HEK293T (cell line): ENCODE data around the gene ARL14.

ENCODE experiments used
- ARNT ChIP-seq: fragments of 450-650 bp; IDR thresholded peaks from 2 replicates; pipeline ENCODE4 v1.6.1; 2017; ENCODE audit warnings: mild to moderate bottlenecking
- BHLHE40 ChIP-seq: fragments of 450-650 bp; IDR thresholded peaks from 2 replicates; pipeline ENCODE4 v1.6.1; 2016; ENCODE audit warnings: mild to moderate bottlenecking, moderate library complexity, borderline replicate concordance
- CTBP1 ChIP-seq: fragments of 450-650 bp; IDR thresholded peaks from 2 replicates; pipeline ENCODE4 v1.6.1; 2016; ENCODE audit warnings: borderline replicate concordance
- ELF4 ChIP-seq: fragments of 450-650 bp; IDR thresholded peaks from 2 replicates; pipeline ENCODE4 v1.6.1; 2017; ENCODE audit warnings: antibody characterized with exemption
- FOXK2 ChIP-seq: fragments of 450-650 bp; IDR thresholded peaks from 2 replicates; pipeline ENCODE4 v1.6.1; 2016; ENCODE audit warnings: mild to moderate bottlenecking
- FOXM1 ChIP-seq: fragments of 450-650 bp; IDR thresholded peaks from 2 replicates; pipeline ENCODE4 v1.6.1; 2017; ENCODE audit warnings: mild to moderate bottlenecking, borderline replicate concordance
- LEF1 ChIP-seq: fragments of 450-650 bp; IDR thresholded peaks from 2 replicates; pipeline ENCODE4 v1.6.1; 2017; ENCODE audit warnings: mild to moderate bottlenecking, borderline replicate concordance
- NFRKB ChIP-seq: fragments of 450-650 bp; IDR thresholded peaks from 2 replicates; pipeline ENCODE4 v1.6.1; 2016; ENCODE audit warnings: mild to moderate bottlenecking, moderate library complexity
- PKNOX1 ChIP-seq: fragments of 450-650 bp; IDR thresholded peaks from 2 replicates; pipeline ENCODE4 v1.6.1; 2016
- SP1 ChIP-seq: fragments of 450-650 bp; IDR thresholded peaks from 2 replicates; pipeline ENCODE4 v1.6.1; 2017
- SUZ12 ChIP-seq: fragments of 450-650 bp; IDR thresholded peaks from 2 replicates; pipeline ENCODE4 v1.6.1; 2016; ENCODE audit warnings: mild to moderate bottlenecking
- TARDBP ChIP-seq: fragments of 450-650 bp; IDR thresholded peaks from 2 replicates; pipeline ENCODE4 v1.6.1; 2016
- ZNF384 ChIP-seq: fragments of 450-650 bp; IDR thresholded peaks from 2 replicates; pipeline ENCODE4 v1.6.1; 2016

- TF ChIP-seq NFRKB (no peak), CTBP1 (peak; percentile 56; the same call in 1 of the 2 replicates), SP1 (no peak), PKNOX1 (peak; percentile 65), BHLHE40 (no peak), TARDBP (no peak), ELF4 (no peak), FOXK2 (no peak), FOXM1 (no peak), SUZ12 (no peak), ARNT (no peak), LEF1 (no peak), ZNF384 (no peak)
These were observed 15.0 kb downstream of the ARL14 start for GRCh38 chr3:160691962-160692361.
